HG02571 (cell line): Measurements from ENCODE around the gene UBXN10.

Experiments
- ATAC-seq: cut with Tn5 transposase; IDR thresholded peaks from one replicate; pipeline ENCODE4 v1.9.1; 2021; ENCODE audit warnings: mild to moderate bottlenecking, moderate library complexity; ENCODE audit not compliant: unreplicated experiment

Gene UBXN10

GRCh38 chr1:20151906-20152598, 33.8 kb upstream of the UBXN10 start:
- ATAC-seq, result no peak

GRCh38 chr1:20152599-20152930, 33.3 kb upstream of the UBXN10 start:
- ATAC-seq, result no peak

GRCh38 chr1:20153000-20153418, 32.9 kb upstream of the UBXN10 start:
- no peak for ATAC-seq

- no peak for ATAC-seq
Observed at GRCh38 chr1:20154301-20154831, 31.5 kb upstream of the UBXN10 start.

- no peak for ATAC-seq
Observed at GRCh38 chr1:20158358-20159070, 27.4 kb upstream of the UBXN10 start.

GRCh38 chr1:20160034-20160433, 25.9 kb upstream of the UBXN10 start:
- ATAC-seq, result no peak

- no peak for ATAC-seq
Observed at GRCh38 chr1:20164694-20165202, 21.1 kb upstream of the UBXN10 start.

GRCh38 chr1:20165522-20165951, 20.4 kb upstream of the UBXN10 start:
- ATAC-seq, result no peak

GRCh38 chr1:20166051-20166450, 19.8 kb upstream of the UBXN10 start:
- ATAC-seq, result no peak

GRCh38 chr1:20167126-20167525, 18.8 kb upstream of the UBXN10 start:
- no peak for ATAC-seq

- ATAC-seq, result no peak
Observed at GRCh38 chr1:20168564-20169491, 17.1 kb upstream of the UBXN10 start.

- ATAC-seq, result no peak
Observed at GRCh38 chr1:20169932-20170331, 16.0 kb upstream of the UBXN10 start.

GRCh38 chr1:20172033-20172590, 13.8 kb upstream of the UBXN10 start:
- no peak for ATAC-seq

- ATAC-seq, result no peak
Observed at GRCh38 chr1:20174937-20175666, 10.8 kb upstream of the UBXN10 start.

GRCh38 chr1:20178634-20179370, 7.1 kb upstream of the UBXN10 start:
- no peak for ATAC-seq

GRCh38 chr1:20179371-20180128, 6.3 kb upstream of the UBXN10 start:
- ATAC-seq, result no peak

GRCh38 chr1:20180129-20180843, 5.6 kb upstream of the UBXN10 start:
- ATAC-seq, result no peak

GRCh38 chr1:20180844-20181207, 5.1 kb upstream of the UBXN10 start:
- ATAC-seq, result no peak
